Neural cell (in vitro differentiated cells): ENCODE results near the gene CPLANE1.

Experiments used
- EZH2 ChIP-seq: fragments of 200-600, 300-800 bp; shearing (Covaris generic), sonication (generic); IDR thresholded peaks from 2 replicates; pipeline ENCODE4 v1.6.1; 2014; ENCODE audit warnings: antibody characterized with exemption, low read length, borderline replicate concordance, mild to moderate bottlenecking; ENCODE audit not compliant: insufficient read depth, poor library complexity, severe bottlenecking
- POLR2AphosphoS5 ChIP-seq: IDR thresholded peaks from 2 replicates; pipeline ENCODE4 v1.6.1; 2012
- RAD21 ChIP-seq: fragments of 450-650 bp; conservative IDR thresholded peaks from 2 replicates; pipeline ENCODE4 v1.6.1; 2014; ENCODE audit warnings: antibody characterized with exemption, mild to moderate bottlenecking, moderate library complexity
- TAF1 ChIP-seq: IDR thresholded peaks from 2 replicates; pipeline ENCODE4 v1.6.1; 2012; ENCODE audit warnings: low read depth
- TF ChIP-seq, protein P1 (sequence below): fragments of 450-650 bp; IDR thresholded peaks from 2 replicates; pipeline ENCODE4 v1.5.1; 2014; ENCODE audit warnings: antibody characterized with exemption, mild to moderate bottlenecking, moderate library complexity; ENCODE audit not compliant: poor library complexity, severe bottlenecking
- TF ChIP-seq, protein P2 (sequence below): IDR thresholded peaks from 2 replicates; pipeline ENCODE4 v1.6.1; 2012; ENCODE audit warnings: borderline replicate concordance

DNA sequence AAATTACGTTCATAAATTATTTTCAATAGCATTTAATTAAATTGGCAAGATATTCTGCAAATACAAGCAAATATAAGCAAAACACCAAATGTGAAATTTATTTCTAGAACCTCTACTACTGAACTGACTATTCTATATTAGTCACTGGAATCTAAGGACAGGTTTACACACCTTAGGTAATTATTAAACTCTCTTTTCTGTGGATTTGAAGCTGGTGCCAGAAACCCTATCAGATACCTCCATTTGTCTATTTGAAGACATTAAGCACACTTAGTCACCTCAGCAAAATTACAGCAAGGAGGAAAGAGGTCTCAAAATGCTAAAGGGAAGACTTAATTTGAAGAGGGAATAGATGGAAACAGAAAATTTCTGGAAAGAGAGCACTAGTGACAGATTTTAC is 83.4 kb downstream of the CPLANE1 start:
- TF ChIP-seq, protein P1, sequence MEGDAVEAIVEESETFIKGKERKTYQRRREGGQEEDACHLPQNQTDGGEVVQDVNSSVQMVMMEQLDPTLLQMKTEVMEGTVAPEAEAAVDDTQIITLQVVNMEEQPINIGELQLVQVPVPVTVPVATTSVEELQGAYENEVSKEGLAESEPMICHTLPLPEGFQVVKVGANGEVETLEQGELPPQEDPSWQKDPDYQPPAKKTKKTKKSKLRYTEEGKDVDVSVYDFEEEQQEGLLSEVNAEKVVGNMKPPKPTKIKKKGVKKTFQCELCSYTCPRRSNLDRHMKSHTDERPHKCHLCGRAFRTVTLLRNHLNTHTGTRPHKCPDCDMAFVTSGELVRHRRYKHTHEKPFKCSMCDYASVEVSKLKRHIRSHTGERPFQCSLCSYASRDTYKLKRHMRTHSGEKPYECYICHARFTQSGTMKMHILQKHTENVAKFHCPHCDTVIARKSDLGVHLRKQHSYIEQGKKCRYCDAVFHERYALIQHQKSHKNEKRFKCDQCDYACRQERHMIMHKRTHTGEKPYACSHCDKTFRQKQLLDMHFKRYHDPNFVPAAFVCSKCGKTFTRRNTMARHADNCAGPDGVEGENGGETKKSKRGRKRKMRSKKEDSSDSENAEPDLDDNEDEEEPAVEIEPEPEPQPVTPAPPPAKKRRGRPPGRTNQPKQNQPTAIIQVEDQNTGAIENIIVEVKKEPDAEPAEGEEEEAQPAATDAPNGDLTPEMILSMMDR, result no peak
- no peak for TF ChIP-seq TAF1
- no peak for TF ChIP-seq POLR2AphosphoS5
- TF ChIP-seq, protein P2, sequence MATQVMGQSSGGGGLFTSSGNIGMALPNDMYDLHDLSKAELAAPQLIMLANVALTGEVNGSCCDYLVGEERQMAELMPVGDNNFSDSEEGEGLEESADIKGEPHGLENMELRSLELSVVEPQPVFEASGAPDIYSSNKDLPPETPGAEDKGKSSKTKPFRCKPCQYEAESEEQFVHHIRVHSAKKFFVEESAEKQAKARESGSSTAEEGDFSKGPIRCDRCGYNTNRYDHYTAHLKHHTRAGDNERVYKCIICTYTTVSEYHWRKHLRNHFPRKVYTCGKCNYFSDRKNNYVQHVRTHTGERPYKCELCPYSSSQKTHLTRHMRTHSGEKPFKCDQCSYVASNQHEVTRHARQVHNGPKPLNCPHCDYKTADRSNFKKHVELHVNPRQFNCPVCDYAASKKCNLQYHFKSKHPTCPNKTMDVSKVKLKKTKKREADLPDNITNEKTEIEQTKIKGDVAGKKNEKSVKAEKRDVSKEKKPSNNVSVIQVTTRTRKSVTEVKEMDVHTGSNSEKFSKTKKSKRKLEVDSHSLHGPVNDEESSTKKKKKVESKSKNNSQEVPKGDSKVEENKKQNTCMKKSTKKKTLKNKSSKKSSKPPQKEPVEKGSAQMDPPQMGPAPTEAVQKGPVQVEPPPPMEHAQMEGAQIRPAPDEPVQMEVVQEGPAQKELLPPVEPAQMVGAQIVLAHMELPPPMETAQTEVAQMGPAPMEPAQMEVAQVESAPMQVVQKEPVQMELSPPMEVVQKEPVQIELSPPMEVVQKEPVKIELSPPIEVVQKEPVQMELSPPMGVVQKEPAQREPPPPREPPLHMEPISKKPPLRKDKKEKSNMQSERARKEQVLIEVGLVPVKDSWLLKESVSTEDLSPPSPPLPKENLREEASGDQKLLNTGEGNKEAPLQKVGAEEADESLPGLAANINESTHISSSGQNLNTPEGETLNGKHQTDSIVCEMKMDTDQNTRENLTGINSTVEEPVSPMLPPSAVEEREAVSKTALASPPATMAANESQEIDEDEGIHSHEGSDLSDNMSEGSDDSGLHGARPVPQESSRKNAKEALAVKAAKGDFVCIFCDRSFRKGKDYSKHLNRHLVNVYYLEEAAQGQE, result no peak
- TF ChIP-seq RAD21, result no peak
- TF ChIP-seq EZH2, result no peak
